HepG2 (cell line): ENCODE results near the gene TMTC3. TPM values are rescaled to one million over a fixed set of nuclear protein-coding genes. Genes with fewer than 3 reads are reported as not detected.

Experiments used
- CBFB ChIP-seq: sonication (generic); formaldehyde crosslinking; IDR thresholded peaks from 2 replicates; pipeline ENCODE4 v1.4.0; 2020; ENCODE audit warnings: missing genetic modification reagents
- ETV6 ChIP-seq: sonication (generic); formaldehyde crosslinking; conservative IDR thresholded peaks from 2 replicates; pipeline ENCODE4 v1.4.0; 2020; ENCODE audit warnings: missing genetic modification reagents
- HNRNPH1 ChIP-seq: fragments of 200-400 bp; formaldehyde crosslinking; optimal IDR thresholded peaks from 2 replicates; pipeline ENCODE3; 2017; ENCODE audit warnings: mild to moderate bottlenecking, low read depth, low read length
- MYPOP ChIP-seq: sonication (generic); formaldehyde crosslinking; IDR thresholded peaks from 2 replicates; pipeline ENCODE4 v1.8.1; 2023; ENCODE audit warnings: mild to moderate bottlenecking, moderate library complexity, missing genetic modification reagents
- NFRKB ChIP-seq: fragments of 450-650 bp; IDR thresholded peaks from 2 replicates; pipeline ENCODE4 v1.6.1; 2017
- NR1H2 ChIP-seq: sonication (generic); formaldehyde crosslinking; IDR thresholded peaks from 2 replicates; pipeline ENCODE4 v1.8.1; 2022; ENCODE audit warnings: low read depth, missing genetic modification reagents, borderline replicate concordance
- RARG ChIP-seq: sonication (generic); formaldehyde crosslinking; IDR thresholded peaks from 2 replicates; pipeline ENCODE4 v1.4.0; 2020; ENCODE audit warnings: low read depth, mild to moderate bottlenecking, missing genetic modification reagents
- SNAPC2 ChIP-seq: sonication (generic); formaldehyde crosslinking; IDR thresholded peaks from 2 replicates; pipeline ENCODE4 v1.8.1; 2022; ENCODE audit warnings: mild to moderate bottlenecking, missing genetic modification reagents
- SYNCRIP ChIP-seq: fragments of 200-400 bp; formaldehyde crosslinking; IDR thresholded peaks from 2 replicates; pipeline ENCODE4 v1.6.1; 2018; ENCODE audit warnings: mild to moderate bottlenecking, low read depth, low read length; ENCODE audit not compliant: insufficient read depth
- ZBTB39 ChIP-seq: sonication (generic); formaldehyde crosslinking; IDR thresholded peaks from 2 replicates; pipeline ENCODE4 v1.5.0; 2020; ENCODE audit warnings: missing genetic modification reagents
- ZMAT3 ChIP-seq: sonication (generic); formaldehyde crosslinking; conservative IDR thresholded peaks from 2 replicates; pipeline ENCODE4 v1.7.0; 2021; ENCODE audit warnings: missing genetic modification reagents
- ZNF280D ChIP-seq: sonication (generic); formaldehyde crosslinking; IDR thresholded peaks from 2 replicates; pipeline ENCODE4 v1.5.1; 2020; ENCODE audit warnings: mild to moderate bottlenecking, missing genetic modification reagents
- ZNF75D ChIP-seq: sonication (generic); formaldehyde crosslinking; IDR thresholded peaks from 2 replicates; pipeline ENCODE4 v1.8.1; 2023; ENCODE audit warnings: missing genetic modification reagents, mild to moderate bottlenecking, borderline replicate concordance
- ZNF773 ChIP-seq: sonication (generic); formaldehyde crosslinking; IDR thresholded peaks from 2 replicates; pipeline ENCODE4 v1.4.0; 2020; ENCODE audit warnings: missing genetic modification reagents, borderline replicate concordance
- ZNF83 ChIP-seq: sonication (generic); formaldehyde crosslinking; IDR thresholded peaks from 2 replicates; pipeline ENCODE4 v1.4.0; 2020; ENCODE audit warnings: missing genetic modification reagents, mild to moderate bottlenecking, borderline replicate concordance
- ZSCAN22 ChIP-seq: sonication (generic); formaldehyde crosslinking; IDR thresholded peaks from 2 replicates; pipeline ENCODE4 v1.4.0; 2020; ENCODE audit warnings: mild to moderate bottlenecking, missing genetic modification reagents
- polyA plus RNA-seq, 8 experiments: library from polyadenylated mRNA; depleted of rRNA in 3 of 8; stranded (reverse) in 7 of 8; unstranded in 1 of 8; fragments of >200 nt; fragmentation: Illumina TruSeq in 4 of 8; extraction: Trizol in 4 of 8; gene quantifications; 2 replicates each; pipeline versions ENCODE4 v1.2.1 to v1.2.3, GENCODE V29; 2011 to 2016; ENCODE audit warnings: low read depth in 4 of 8, missing spikeins in 1 of 8, mixed read lengths in 1 of 8; ENCODE audit not compliant: insufficient read depth in 1 of 8
- total RNA-seq, 5 experiments: library from RNA; depleted of rRNA; stranded (reverse); fragments of >200 nt; fragmentation: Illumina TruSeq; extraction: Trizol; gene quantifications; 2 replicates each; pipeline ENCODE4 v1.2.3, GENCODE V29; 2016; ENCODE audit warnings: low read depth in 1 of 5
- TF ChIP-seq, protein P1 (sequence below): sonication (generic); formaldehyde crosslinking; IDR thresholded peaks from 2 replicates; pipeline ENCODE4 v1.4.0; 2020; ENCODE audit warnings: missing genetic modification reagents

Gene TMTC3
- total and polyA plus RNA-seq, 2 of the 13 experiments (the other 11 are each of a cell fraction or from before 2014, with no cell fraction given): 6.3 to 22.5 TPM

- no peak for TF ChIP-seq NR1H2 (CRISPR knock-in tag)
- no peak for TF ChIP-seq ZNF75D (CRISPR knock-in tag)
- no peak for TF ChIP-seq SYNCRIP
- TF ChIP-seq MYPOP (CRISPR knock-in tag): peak; percentile 60
- TF ChIP-seq HNRNPH1: no peak
- TF ChIP-seq ZBTB39: no peak
- no peak for TF ChIP-seq NFRKB
- no peak for TF ChIP-seq ZSCAN22
- no peak for TF ChIP-seq ZNF83 (CRISPR knock-in tag)
- 0 out of 2 replicates have a peak, but pooled peaks have one; percentile 16 for TF ChIP-seq SNAPC2 (CRISPR knock-in tag)
- no peak for TF ChIP-seq RARG (CRISPR knock-in tag)
- TF ChIP-seq CBFB (CRISPR knock-in tag): peak; percentile 46; the same call in 1 of the 2 replicates
- no peak for TF ChIP-seq ZNF773
- peak; percentile 53 for TF ChIP-seq ETV6 (CRISPR knock-in tag)
- no peak; the same call in 1 of the 2 replicates for TF ChIP-seq ZMAT3 (CRISPR knock-in tag)
- TF ChIP-seq, protein P1, sequence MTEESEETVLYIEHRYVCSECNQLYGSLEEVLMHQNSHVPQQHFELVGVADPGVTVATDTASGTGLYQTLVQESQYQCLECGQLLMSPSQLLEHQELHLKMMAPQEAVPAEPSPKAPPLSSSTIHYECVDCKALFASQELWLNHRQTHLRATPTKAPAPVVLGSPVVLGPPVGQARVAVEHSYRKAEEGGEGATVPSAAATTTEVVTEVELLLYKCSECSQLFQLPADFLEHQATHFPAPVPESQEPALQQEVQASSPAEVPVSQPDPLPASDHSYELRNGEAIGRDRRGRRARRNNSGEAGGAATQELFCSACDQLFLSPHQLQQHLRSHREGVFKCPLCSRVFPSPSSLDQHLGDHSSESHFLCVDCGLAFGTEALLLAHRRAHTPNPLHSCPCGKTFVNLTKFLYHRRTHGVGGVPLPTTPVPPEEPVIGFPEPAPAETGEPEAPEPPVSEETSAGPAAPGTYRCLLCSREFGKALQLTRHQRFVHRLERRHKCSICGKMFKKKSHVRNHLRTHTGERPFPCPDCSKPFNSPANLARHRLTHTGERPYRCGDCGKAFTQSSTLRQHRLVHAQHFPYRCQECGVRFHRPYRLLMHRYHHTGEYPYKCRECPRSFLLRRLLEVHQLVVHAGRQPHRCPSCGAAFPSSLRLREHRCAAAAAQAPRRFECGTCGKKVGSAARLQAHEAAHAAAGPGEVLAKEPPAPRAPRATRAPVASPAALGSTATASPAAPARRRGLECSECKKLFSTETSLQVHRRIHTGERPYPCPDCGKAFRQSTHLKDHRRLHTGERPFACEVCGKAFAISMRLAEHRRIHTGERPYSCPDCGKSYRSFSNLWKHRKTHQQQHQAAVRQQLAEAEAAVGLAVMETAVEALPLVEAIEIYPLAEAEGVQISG: peak; percentile 93
- peak; percentile 20 for TF ChIP-seq ZNF280D (CRISPR knock-in tag)
Measured at GRCh38 chr12:88141774-88142609, at the start of gene TMTC3, which contains the start of gene CEP290 (continued).
